SKM-1 (cell line): ENCODE measurements around the gene ARHGEF28.
A peak's percentile ranks its signal among the peaks of the same experiment; 100 is the strongest.

Experiments
- DNase-seq: peaks from one replicate; lab custom pipeline; 2025; ENCODE audit not compliant: unreplicated experiment; lab: John Stamatoyannopoulos, UW

The ARHGEF28 gene

GRCh38 chr5:73777192-73777591, 151.2 kb downstream of the ARHGEF28 start:
- no peak for DNase-seq

- no peak for DNase-seq
Observed at GRCh38 chr5:73780302-73781080, 154.5 kb downstream of the ARHGEF28 start.

- DNase-seq, result no peak
Observed at GRCh38 chr5:73781107-73781768, 155.2 kb downstream of the ARHGEF28 start.

GRCh38 chr5:73783828-73784227, 157.8 kb downstream of the ARHGEF28 start:
- peak; percentile 33 for DNase-seq

- no peak for DNase-seq
Observed at GRCh38 chr5:73786043-73786831, 160.2 kb downstream of the ARHGEF28 start.

GRCh38 chr5:73789851-73790281, 163.9 kb downstream of the ARHGEF28 start:
- DNase-seq, result no peak

- no peak for DNase-seq
Observed at GRCh38 chr5:73791389-73791788, 165.4 kb downstream of the ARHGEF28 start.

- DNase-seq, result peak; percentile 56
Observed at GRCh38 chr5:73792687-73793320, 166.8 kb downstream of the ARHGEF28 start.

GRCh38 chr5:73793911-73794310, 167.9 kb downstream of the ARHGEF28 start:
- DNase-seq, result no peak

- no peak for DNase-seq
Observed at GRCh38 chr5:73796164-73797131, 170.5 kb downstream of the ARHGEF28 start.

GRCh38 chr5:73797132-73797510, 171.1 kb downstream of the ARHGEF28 start:
- no peak for DNase-seq

- DNase-seq, result no peak
Observed at GRCh38 chr5:73799401-73799972, 173.5 kb downstream of the ARHGEF28 start.

- no peak for DNase-seq
Observed at GRCh38 chr5:73801686-73802085, 175.7 kb downstream of the ARHGEF28 start.

- DNase-seq, result no peak
Observed at GRCh38 chr5:73805449-73805848, 179.5 kb downstream of the ARHGEF28 start.

GRCh38 chr5:73808911-73809310, 182.9 kb downstream of the ARHGEF28 start:
- DNase-seq, result no peak

GRCh38 chr5:73810429-73810828, 184.4 kb downstream of the ARHGEF28 start:
- DNase-seq, result no peak

GRCh38 chr5:73812457-73812856, 186.5 kb downstream of the ARHGEF28 start:
- DNase-seq, result no peak

GRCh38 chr5:73812962-73813588, 187.1 kb downstream of the ARHGEF28 start:
- no peak for DNase-seq

- DNase-seq, result no peak
Observed at GRCh38 chr5:73814233-73814846, 188.3 kb downstream of the ARHGEF28 start.
